Activated CD4-positive, alpha-beta T cell treated with anti-CD3 and anti-CD28 coated beads for 4 hours (primary cell): Measurements from ENCODE around the gene TSC22D2.

Experiments used
- DNase-seq, 2 donors: peaks; one replicate each; pipeline ENCODE4 v3.0.0-alpha.2; 2020

TSC22D2 gene

GRCh38 chr3:150408221-150409124 lies at the start of gene TSC22D2:
TSS of gene TSC22D2 (plus strand) at chr3:150408298. CDS start at chr3:150409351, 1,053 bp downstream.
- DNase-seq: peak; percentile 95 to 98

- no peak for DNase-seq
Observed at GRCh38 chr3:150359381-150359780, 48.7 kb upstream of the TSC22D2 start.

GRCh38 chr3:150360966-150361365 lies 47.1 kb upstream of the TSC22D2 start:
- no peak for DNase-seq

DNA sequence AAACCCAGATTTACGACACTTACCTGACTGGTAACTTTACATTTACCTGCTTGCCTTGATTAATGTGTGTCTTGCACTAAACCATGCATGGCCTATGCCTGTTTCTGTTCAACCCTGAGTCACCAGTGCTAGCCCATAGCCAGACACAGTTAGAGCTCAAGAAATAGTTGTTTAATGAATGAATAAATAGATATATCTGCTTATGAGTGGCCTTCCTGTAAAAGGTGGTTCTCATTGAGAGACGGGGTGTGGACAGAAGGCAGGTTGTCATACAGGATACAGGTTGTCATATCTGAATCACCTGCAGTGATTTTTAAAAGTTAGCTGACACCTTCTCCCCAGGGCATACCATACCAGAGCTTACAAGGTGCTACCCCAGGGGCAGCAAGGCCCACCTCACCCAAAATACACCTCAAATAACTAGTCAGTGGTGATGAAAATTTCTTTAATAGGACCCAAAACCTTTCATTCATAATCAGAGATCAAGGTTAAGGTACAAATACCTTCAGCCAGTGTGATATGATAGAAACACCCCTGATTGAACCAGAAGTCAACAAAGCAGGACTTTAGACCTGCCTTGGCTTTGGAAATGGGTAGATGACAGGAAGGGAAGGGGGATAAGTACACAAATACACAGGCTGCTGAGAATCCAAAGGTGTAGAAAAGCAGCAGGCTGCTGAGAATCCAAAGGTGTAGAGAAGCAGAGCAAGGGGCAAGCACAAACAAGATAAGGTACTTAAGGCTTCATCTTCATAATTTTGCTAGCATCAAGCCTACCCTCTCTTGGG lies 45.4 kb upstream of the TSC22D2 start:
- no peak for DNase-seq

- no peak for DNase-seq
Observed at GRCh38 chr3:150363420-150363819, 44.7 kb upstream of the TSC22D2 start.

DNA sequence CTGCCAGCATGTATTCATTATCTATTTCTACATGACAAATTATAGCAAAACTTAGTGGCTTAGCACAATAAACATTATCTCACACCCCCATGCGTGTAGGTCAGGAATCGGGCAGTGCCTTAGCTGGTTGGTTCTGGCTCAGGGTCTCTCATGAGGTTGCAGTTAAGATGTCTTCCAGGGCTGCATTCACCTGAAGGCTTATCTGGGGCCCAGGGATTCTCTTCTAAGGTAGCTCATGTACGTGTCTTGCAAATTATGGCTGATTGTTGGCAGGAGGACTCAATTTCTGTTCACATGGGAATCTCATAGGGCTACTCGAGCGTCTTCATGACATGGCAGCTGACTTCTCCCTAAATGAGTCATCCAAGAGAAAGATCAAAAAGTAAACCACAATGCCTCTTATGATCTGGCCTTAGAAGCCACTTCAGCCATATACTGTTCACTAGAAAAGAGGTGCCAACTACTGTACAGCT lies 42.9 kb upstream of the TSC22D2 start:
- DNase-seq: no peak

GRCh38 chr3:150367757-150368156 lies 40.3 kb upstream of the TSC22D2 start:
- DNase-seq: no peak

DNA sequence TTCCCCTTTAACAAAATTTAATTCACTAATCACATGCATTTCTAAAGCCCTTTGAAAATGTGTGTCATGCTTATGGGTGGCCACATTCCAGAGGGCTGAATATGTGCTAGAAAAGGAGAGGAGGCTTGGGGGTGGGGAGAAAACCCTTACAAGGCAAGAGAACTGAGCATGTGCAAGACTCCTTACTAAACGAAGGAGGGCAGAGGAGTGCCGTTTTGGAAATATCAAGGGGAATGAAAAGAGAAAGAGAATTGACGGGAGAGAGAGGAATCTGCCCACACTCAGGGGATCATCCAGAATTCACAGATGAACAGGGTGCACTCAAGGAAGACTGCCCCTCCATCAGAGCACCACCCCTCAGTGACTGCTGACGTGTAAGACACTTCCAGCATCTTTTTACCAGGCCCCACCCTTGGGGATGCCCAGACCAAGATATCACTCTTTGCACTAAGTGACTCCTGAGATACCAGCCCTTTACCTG lies 37.9 kb upstream of the TSC22D2 start:
- DNase-seq: no peak

DNA sequence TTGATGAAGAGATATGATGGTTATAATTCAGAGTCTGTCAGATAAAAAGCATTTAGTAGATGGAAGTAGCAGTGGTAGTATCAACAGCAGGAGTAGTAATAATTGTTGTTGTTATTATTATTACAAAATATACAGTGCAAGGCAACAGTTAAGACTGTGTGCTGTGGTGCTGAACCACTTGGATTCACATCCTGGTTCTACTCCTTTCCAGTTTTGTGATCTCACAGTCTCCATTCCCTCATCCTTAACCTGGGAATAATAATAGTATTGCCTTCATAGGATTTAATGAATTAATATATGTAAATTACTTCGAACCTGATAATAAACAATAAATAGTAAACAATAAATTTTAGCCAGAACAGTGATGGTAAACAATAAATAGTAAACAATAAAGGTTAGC lies 37.1 kb upstream of the TSC22D2 start:
- DNase-seq: no peak

- DNase-seq: no peak
Observed at GRCh38 chr3:150371741-150372254, 36.3 kb upstream of the TSC22D2 start.

DNA sequence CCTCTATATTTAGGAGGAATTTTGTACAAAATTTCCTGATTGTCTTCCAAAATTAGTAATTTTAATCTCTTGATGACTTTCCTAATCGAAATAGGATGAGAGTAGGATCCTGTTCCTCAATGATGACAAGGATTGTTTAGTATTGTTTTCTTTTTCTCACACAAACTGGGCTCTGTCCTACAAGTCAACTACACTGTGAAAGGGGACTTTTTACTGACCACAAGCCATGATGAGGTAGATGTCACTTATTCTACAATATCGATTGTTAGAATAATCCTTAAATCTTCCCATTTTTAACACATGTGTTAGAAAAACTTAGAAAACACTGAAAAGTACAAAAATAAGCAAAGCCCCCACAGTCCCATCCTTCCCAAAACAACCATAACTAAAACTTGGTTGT lies 35.8 kb upstream of the TSC22D2 start:
- DNase-seq: no peak

- no peak for DNase-seq
Observed at GRCh38 chr3:150372722-150373121, 35.4 kb upstream of the TSC22D2 start.

DNA sequence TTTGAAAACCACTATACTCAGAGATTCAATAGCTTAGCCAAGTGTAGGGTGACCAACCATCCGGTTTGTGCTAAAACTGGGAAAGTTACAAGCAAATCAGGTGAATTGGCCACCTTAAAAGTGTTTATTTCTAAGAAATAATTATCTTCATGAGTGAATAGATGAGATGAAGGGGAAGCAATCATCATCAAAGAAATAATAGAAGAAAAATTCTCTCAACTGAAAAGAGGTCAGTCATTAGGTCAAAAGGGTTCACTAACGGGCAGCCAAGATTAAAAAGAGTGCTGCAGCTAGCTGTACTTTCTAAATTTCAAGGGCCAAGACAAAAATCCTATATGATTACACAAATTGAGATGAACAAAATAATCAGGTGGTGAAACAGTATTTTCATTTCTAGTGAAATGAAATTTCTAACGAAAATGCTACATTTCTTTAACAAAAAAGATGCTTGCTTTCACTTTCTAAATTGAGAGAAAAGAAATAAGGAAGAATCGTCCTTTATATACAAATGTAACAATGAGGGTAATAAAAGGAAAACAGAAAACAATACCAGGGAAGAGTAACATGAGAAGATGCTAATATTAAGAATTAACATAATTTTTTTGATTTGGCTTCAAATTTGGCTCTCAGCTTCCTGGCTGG lies 34.7 kb upstream of the TSC22D2 start:
- no peak for DNase-seq

DNA sequence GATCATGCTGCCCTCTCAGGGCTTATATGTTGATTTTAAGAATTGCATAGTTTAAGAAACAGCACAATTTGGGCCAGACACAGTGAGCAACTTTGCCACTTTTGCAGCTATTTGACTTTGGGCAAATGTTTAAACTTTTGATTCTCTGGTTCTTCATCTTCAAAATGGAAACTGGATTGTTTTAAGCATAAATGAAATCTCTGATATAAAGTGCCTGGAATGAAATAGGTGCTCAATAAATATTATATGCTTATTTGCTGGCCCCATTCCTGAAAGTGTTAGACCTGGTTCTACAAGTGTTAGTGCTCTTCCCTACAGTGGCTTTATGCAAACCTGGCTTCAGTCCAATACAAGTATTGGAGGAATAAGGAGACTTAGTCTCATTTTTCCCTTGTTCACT lies 33.1 kb upstream of the TSC22D2 start:
- DNase-seq: no peak

DNA sequence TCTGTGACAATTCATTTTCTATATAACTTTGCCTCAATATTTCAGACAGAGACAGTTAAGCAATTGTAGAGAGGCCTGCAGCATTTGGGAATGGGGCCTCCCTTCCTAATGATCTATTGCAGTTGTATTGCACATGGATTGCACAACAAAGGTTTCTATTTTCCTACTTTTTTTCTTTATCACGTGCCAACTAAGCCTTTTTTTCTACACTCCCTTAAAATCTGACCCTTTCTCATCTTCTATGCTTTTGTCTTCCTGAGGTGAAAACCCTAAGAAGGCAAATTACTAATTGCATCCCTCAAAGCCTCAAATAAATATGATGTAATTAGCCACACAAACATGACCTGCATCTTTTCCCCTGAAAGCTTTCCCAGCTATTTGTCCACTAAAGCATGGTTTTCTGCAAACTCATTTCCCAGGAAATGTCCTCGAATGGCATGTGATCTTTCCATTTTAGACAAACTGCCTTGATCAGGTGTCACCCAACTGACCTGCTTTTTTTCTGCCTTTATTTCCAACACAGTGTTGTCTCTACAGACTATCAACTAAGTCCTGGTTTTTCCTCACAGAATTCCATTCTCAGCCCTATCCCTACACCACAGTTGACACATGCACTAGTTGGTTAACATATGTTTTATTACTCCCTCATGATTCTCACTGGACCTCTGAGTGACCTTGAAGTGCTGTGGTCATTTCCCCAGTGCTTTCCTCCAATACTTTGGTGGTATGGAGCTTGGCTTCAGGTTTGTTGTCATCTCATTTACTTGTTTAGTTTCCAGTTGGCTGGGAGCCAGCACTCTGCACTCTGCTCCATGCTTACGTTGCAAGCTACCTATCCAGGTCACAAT lies 31.9 kb upstream of the TSC22D2 start:
- DNase-seq: no peak

GRCh38 chr3:150377601-150378300 lies 30.3 kb upstream of the TSC22D2 start:
- no peak for DNase-seq

- DNase-seq: no peak
Observed at GRCh38 chr3:150378301-150378748, 29.8 kb upstream of the TSC22D2 start.

- no peak for DNase-seq
Observed at GRCh38 chr3:150379469-150379868, 28.6 kb upstream of the TSC22D2 start.

DNA sequence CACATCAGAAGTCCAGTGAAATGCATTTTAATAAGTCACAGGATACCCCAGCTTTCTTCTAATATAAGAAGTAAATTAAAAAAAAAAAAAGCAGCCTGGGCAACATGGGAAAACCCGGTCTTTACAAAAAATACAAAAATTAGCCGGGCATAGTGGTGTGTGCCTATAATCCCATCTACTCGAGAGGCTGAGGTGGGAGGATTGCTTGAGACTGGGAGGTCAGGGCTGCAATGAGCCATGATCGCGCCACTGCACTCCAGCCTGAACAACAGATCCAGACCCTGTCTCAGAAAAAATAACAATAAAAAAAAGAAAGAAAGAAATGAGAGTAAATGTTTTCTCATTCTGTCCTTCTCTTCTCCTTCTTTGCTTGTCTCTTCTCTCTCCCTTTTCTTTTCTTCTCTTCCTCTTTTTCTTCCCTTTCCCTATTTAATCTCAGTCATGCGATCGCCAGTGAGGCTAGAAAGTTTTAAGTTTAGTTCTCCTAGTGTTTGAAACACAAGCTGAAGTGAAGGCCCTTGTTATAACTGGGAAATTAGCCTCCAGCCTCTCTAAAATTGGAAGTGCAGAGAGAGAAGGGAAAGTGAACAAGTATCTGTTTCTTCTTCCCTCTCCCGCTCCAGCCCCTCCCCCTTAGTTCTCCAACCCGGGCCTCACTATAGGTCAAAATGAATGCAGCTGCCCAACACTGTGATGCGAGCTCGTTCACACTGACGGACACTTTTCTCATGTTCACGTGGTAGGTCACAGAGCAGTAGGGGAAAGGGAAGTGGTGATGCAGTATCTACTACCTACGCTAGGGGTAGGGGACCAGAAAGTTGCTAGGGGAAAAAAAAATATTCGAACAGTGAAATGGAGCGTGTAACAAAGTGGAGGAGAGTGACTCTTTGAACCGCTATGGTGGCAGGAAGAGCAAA lies 23.5 kb upstream of the TSC22D2 start:
- peak; percentile 16 to 41 for DNase-seq
